ENCODE measurements around the gene ZNF544.
"Not testable (repeated sequence)": the region's sequence is repeated elsewhere in the genome, so short reads cannot be mapped to it uniquely, and the experiment has no call there.

- TF ChIP-seq CTCF, POLR2A (IDR thresholded peaks at IDR 0.05): not testable (repeated sequence)
Measured at GRCh38 chr19:58258259-58258658, 29.5 kb downstream of the ZNF544 start.
